H9 (cell line): ENCODE measurements around the gene PXDN. TPM values are rescaled to one million over a fixed set of nuclear protein-coding genes. Genes with fewer than 3 reads are reported as not detected.

Experiments
- DNase-seq: peaks from one replicate; pipeline ENCODE4 v3.0.0-alpha.2; 2017
- H2AFZ ChIP-seq: one replicate; pipeline ENCODE4 v1.6.1; 2013; ENCODE audit warnings: mild to moderate bottlenecking, low read length, control low read depth, moderate library complexity
- H2AK5ac ChIP-seq: 2 replicates; pipeline ENCODE4 v1.6.1; 2013; ENCODE audit warnings: low read length, control low read depth, mixed read lengths; ENCODE audit not compliant: insufficient read length
- H2BK120ac ChIP-seq: one replicate; pipeline ENCODE4 v1.6.1; 2013; ENCODE audit warnings: low read depth, mild to moderate bottlenecking, low read length, control low read depth, inconsistent platforms; ENCODE audit not compliant: poor library complexity, severe bottlenecking
- H2BK12ac ChIP-seq: 2 replicates; pipeline ENCODE4 v1.6.1; 2013; ENCODE audit warnings: low read length, control low read depth, mixed read lengths, low read depth; ENCODE audit not compliant: insufficient read length
- H2BK15ac ChIP-seq: 2 replicates; pipeline ENCODE4 v1.6.1; 2013; ENCODE audit warnings: low read depth, low read length, control low read depth
- H2BK20ac ChIP-seq: one replicate; pipeline ENCODE4 v1.6.1; 2013; ENCODE audit warnings: low read depth, mild to moderate bottlenecking, low read length, control low read depth, inconsistent platforms; ENCODE audit not compliant: poor library complexity, severe bottlenecking
- H2BK5ac ChIP-seq: 2 replicates; pipeline ENCODE4 v1.6.1; 2013; ENCODE audit warnings: low read length, control low read depth, mixed read lengths; ENCODE audit not compliant: insufficient read length
- H3K14ac ChIP-seq: 2 replicates; pipeline ENCODE4 v1.6.1; 2013; ENCODE audit warnings: low read length, control low read depth; ENCODE audit not compliant: insufficient read depth
- H3K18ac ChIP-seq: 2 replicates; pipeline ENCODE4 v1.6.1; 2013; ENCODE audit warnings: low read depth, mild to moderate bottlenecking, mixed read lengths, low read length, control low read depth; ENCODE audit not compliant: insufficient read length
- H3K23ac ChIP-seq: 2 replicates; pipeline ENCODE4 v1.6.1; 2013; ENCODE audit warnings: low read length, control low read depth, mixed read lengths, low read depth; ENCODE audit not compliant: insufficient read length
- H3K23me2 ChIP-seq: 2 replicates; pipeline ENCODE4 v1.6.1; 2013; ENCODE audit warnings: low read depth, mild to moderate bottlenecking, mixed read lengths, low read length, control low read depth; ENCODE audit not compliant: insufficient read length, poor library complexity, severe bottlenecking
- H3K27ac ChIP-seq: 2 replicates; pipeline ENCODE4 v1.5.1; 2013; ENCODE audit warnings: low read length, control low read depth, mixed read lengths, low read depth; ENCODE audit not compliant: insufficient read length
- H3K27me3 ChIP-seq: 2 replicates; pipeline ENCODE4 v1.6.1; 2013; ENCODE audit warnings: low read length, control low read depth, inconsistent platforms; ENCODE audit not compliant: insufficient read depth
- H3K4ac ChIP-seq: 2 replicates; pipeline ENCODE4 v1.6.1; 2013; ENCODE audit warnings: low read depth, mild to moderate bottlenecking, control low read depth, inconsistent platforms, low read length, moderate library complexity
- H3K4me1 ChIP-seq: 2 replicates; pipeline ENCODE4 v1.6.1; 2013; ENCODE audit warnings: low read length, control low read depth, inconsistent platforms; ENCODE audit not compliant: insufficient read depth
- H3K4me2 ChIP-seq: 2 replicates; pipeline ENCODE4 v1.6.1; 2013; ENCODE audit warnings: low read length, control low read depth, mixed read lengths; ENCODE audit not compliant: insufficient read length, insufficient read depth
- H3K56ac ChIP-seq: 2 replicates; pipeline ENCODE4 v1.6.1; 2013; ENCODE audit warnings: low read depth, mild to moderate bottlenecking, mixed read lengths, low read length, control low read depth; ENCODE audit not compliant: insufficient read length
- H3K79me1 ChIP-seq: 2 replicates; pipeline ENCODE4 v1.6.1; 2013; ENCODE audit warnings: low read depth, mild to moderate bottlenecking, moderate library complexity, low read length, control low read depth, inconsistent platforms; ENCODE audit not compliant: insufficient read depth, poor library complexity, severe bottlenecking
- H3K79me2 ChIP-seq: 2 replicates; pipeline ENCODE4 v1.6.1; 2013; ENCODE audit warnings: low read length, control low read depth, inconsistent platforms; ENCODE audit not compliant: insufficient read depth
- H3K9ac ChIP-seq: 2 replicates; pipeline ENCODE4 v1.6.1; 2013; ENCODE audit warnings: low read length, control low read depth, mixed read lengths; ENCODE audit not compliant: insufficient read length; ENCODE audit errors: extremely low read depth
- H3K9me3 ChIP-seq: one replicate; pipeline ENCODE4 v1.6.1; 2013; ENCODE audit warnings: low read depth, low read length, inconsistent platforms; ENCODE audit not compliant: control insufficient read depth
- H3T11ph ChIP-seq: one replicate; pipeline ENCODE4 v1.6.1; 2013; ENCODE audit warnings: mild to moderate bottlenecking, low read length, control low read depth, inconsistent platforms
- H4K20me1 ChIP-seq: one replicate; pipeline ENCODE4 v1.6.1; 2013; ENCODE audit not compliant: control insufficient read depth, insufficient read length, insufficient read depth
- H4K5ac ChIP-seq: 2 replicates; pipeline ENCODE4 v1.6.1; 2013; ENCODE audit warnings: low read depth, mild to moderate bottlenecking, mixed read lengths, low read length, control low read depth; ENCODE audit not compliant: insufficient read length
- H4K8ac ChIP-seq: replicated peaks from 2 replicates; pipeline ENCODE4 v1.6.1; 2013; ENCODE audit warnings: low read length, control low read depth, mixed read lengths, low read depth; ENCODE audit not compliant: insufficient read length
- H4K91ac ChIP-seq: 2 replicates; pipeline ENCODE4 v1.6.1; 2013; ENCODE audit warnings: low read depth, mild to moderate bottlenecking, moderate library complexity, mixed read lengths, low read length, control low read depth; ENCODE audit not compliant: insufficient read length
- H3K27ac Mint-ChIP-seq, 3 experiments: 2 replicates in 2 of 3; 3 replicates in 1 of 3; pipeline ENCODE4 v1.8.0; 2020 to 2021; ENCODE audit warnings: mixed read lengths in 3 of 3, mild to moderate bottlenecking in 1 of 3, moderate library complexity in 1 of 3
- H3K27me3 Mint-ChIP-seq: 2 replicates; pipeline ENCODE4 v1.8.0; 2021; ENCODE audit warnings: low read depth, mild to moderate bottlenecking, moderate library complexity, mixed read lengths
- H3K36me3 Mint-ChIP-seq, 3 experiments: 2 replicates in 2 of 3; 3 replicates in 1 of 3; pipeline ENCODE4 v1.8.0; 2020 to 2021; ENCODE audit warnings: low read depth in 3 of 3, mixed read lengths in 3 of 3; ENCODE audit not compliant: insufficient read depth in 1 of 3
- H3K4me1 Mint-ChIP-seq, 2 experiments: 2 replicates each; pipeline ENCODE4 v1.8.0; 2020; ENCODE audit warnings: mixed read lengths in 2 of 2
- H3K4me3 Mint-ChIP-seq, 2 experiments: 2 replicates in 1 of 2; 3 replicates in 1 of 2; pipeline ENCODE4 v1.8.0; 2020 to 2021; ENCODE audit warnings: mild to moderate bottlenecking in 2 of 2, mixed read lengths in 2 of 2, moderate library complexity in 1 of 2
- H3K9me3 Mint-ChIP-seq, 2 experiments: 2 replicates in 1 of 2; 3 replicates in 1 of 2; pipeline ENCODE4 v1.8.0; 2020; ENCODE audit warnings: mild to moderate bottlenecking in 2 of 2, mixed read lengths in 2 of 2, moderate library complexity in 1 of 2
- CTCF ChIP-seq: fragments of 200-600 bp; sonication (generic); conservative IDR thresholded peaks from 3 replicates; pipeline ENCODE4 v1.8.0; 2021; ENCODE audit warnings: antibody characterized with exemption, mild to moderate bottlenecking
- WGBS: extraction: QIAGEN DNeasy Blood & Tissue Kit; methylation state at CpG from one replicate; pipeline ENCODE4 v1.1.7; 2013; ENCODE audit warnings: missing lambda C conversion rate, low lambda C conversion rate, mixed read lengths; ENCODE audit not compliant: insufficient read length; ENCODE audit errors: extremely low coverage; 5-methylcytosine and 5-hydroxymethylcytosine counted together
- total RNA-seq: library from RNA; stranded (reverse); gene quantifications from 2 replicates; pipeline ENCODE4 v1.2.1, GENCODE V29; 2021

PXDN gene
- total RNA-seq, 1 experiment from 2014 or later: 146 TPM

GRCh38 chr2:1702186-1702565 is 42.1 kb downstream of the PXDN start:
- Histone ChIP-seq H2BK120ac (no peak overlapping the region), H3K27ac (no peak overlapping the region), H4K5ac (no peak overlapping the region), H4K20me1 (peaks cover 7% of the 10 kb centered on the region), H3K27me3 (no peaks in the 10 kb centered on the region), H2AFZ (no peak overlapping the region), H3K79me2 (peaks cover 3% of the 10 kb centered on the region; the same call in 1 of the 2 replicates), H2AK5ac (no peak overlapping the region), H4K91ac (no peak overlapping the region), H3K23ac (no peak overlapping the region), H3K14ac (no peak overlapping the region), H2BK15ac (no peak overlapping the region), H3K4ac (no peak overlapping the region), H3K4me1 (peaks cover 2% of the 10 kb centered on the region; the same call in 1 of the 2 replicates), H3K4me2 (no peak overlapping the region), H3K79me1 (no peaks in the 10 kb centered on the region), H3K18ac (no peak overlapping the region), H2BK12ac (no peak overlapping the region), H3T11ph (no peak overlapping the region), H3K9ac (no peak overlapping the region), H3K23me2 (no peaks in the 10 kb centered on the region), H4K8ac (no peak overlapping the region), H3K56ac (no peak overlapping the region), H2BK5ac (no peak overlapping the region), H3K9me3 (no peaks in the 10 kb centered on the region), H2BK20ac (no peak overlapping the region)
- H3K9me3 Mint-ChIP-seq: no peaks in the 10 kb centered on the region
- H3K36me3 Mint-ChIP-seq: no peaks in the 10 kb centered on the region; a peak in 3 of 7 replicates
- DNase-seq: no peak
- no peak overlapping the region for H3K4me3 Mint-ChIP-seq
- no peak for TF ChIP-seq CTCF
- H3K4me1 Mint-ChIP-seq: peaks cover 42 to 51% of the 10 kb centered on the region in 2 experiments
- WGBS: no CpG with 5 or more reads among the region's 7 CpGs
- H3K27ac Mint-ChIP-seq: peak overlapping the region in 2 of 3 experiments; percentile 67 to 83; a peak in 2 of 7 replicates
- no peaks in the 10 kb centered on the region; the same call in 1 of the 2 replicates for H3K27me3 Mint-ChIP-seq
